Fibroblast of pulmonary artery (primary cell): ENCODE measurements around the gene LDB3.

Experiments used
- DNase-seq: peaks from one replicate; pipeline ENCODE4 v3.0.0-alpha.2; 2010; ENCODE audit warnings: low read depth
- H3K4me3 ChIP-seq: replicated peaks from 2 replicates; pipeline ENCODE4 v1.5.1; 2011; ENCODE audit warnings: low read depth, mild to moderate bottlenecking, control low read depth, low read length, moderate library complexity
- CTCF ChIP-seq: IDR thresholded peaks from 2 replicates; pipeline ENCODE4 v1.5.1; 2011; ENCODE audit warnings: mild to moderate bottlenecking, control low read depth, low read length, inconsistent platforms; ENCODE audit errors: missing control alignments

Gene LDB3

GRCh38 chr10:86686972-86687371 is 18.7 kb downstream of the LDB3 start:
- no peak overlapping the region for H3K4me3 ChIP-seq
- no peak for DNase-seq
- no peak for TF ChIP-seq CTCF

- peak; percentile 69 for DNase-seq
- TF ChIP-seq CTCF = no peak
- H3K4me3 ChIP-seq = no peak overlapping the region
Observed at GRCh38 chr10:86687750-86688149, 19.4 kb downstream of the LDB3 start.

- TF ChIP-seq CTCF = peak; percentile 87
- peak; percentile 80 for DNase-seq
- no peak overlapping the region for H3K4me3 ChIP-seq
Observed at GRCh38 chr10:86688398-86688921, 20.1 kb downstream of the LDB3 start.

GRCh38 chr10:86689146-86689545 is 20.8 kb downstream of the LDB3 start:
- TF ChIP-seq CTCF = no peak
- no peak overlapping the region for H3K4me3 ChIP-seq
- DNase-seq = no peak

GRCh38 chr10:86690231-86690630 is 21.9 kb downstream of the LDB3 start:
- H3K4me3 ChIP-seq = no peak overlapping the region
- DNase-seq = no peak
- TF ChIP-seq CTCF = no peak

- H3K4me3 ChIP-seq = no peak overlapping the region
- no peak for TF ChIP-seq CTCF
- DNase-seq = no peak
Observed at GRCh38 chr10:86690657-86691084, 22.4 kb downstream of the LDB3 start.

GRCh38 chr10:86691333-86692022 is 23.2 kb downstream of the LDB3 start:
- H3K4me3 ChIP-seq = no peak overlapping the region
- DNase-seq = no peak
- no peak for TF ChIP-seq CTCF
